Left colon (tissue), 2 donors: Measurements from ENCODE around the gene IL36A. TPM values are rescaled to one million over a fixed set of nuclear protein-coding genes. Genes with fewer than 3 reads are reported as not detected.

Experiments
- ATAC-seq: fragments of 200-7000 bp; cut with Tn5 transposase; one replicate; pipeline ENCODE4 v1.9.1; 2020; ENCODE audit warnings: mild to moderate bottlenecking, moderate library complexity
- DNase-seq, 2 donors: peaks; one replicate each; pipeline ENCODE4 v3.0.0-alpha.2; 2020
- intact Hi-C, 2 donors: fragments of 100-400 bp; cut with DNase I in 1 of 2; cut with micrococcal nuclease in 1 of 2; formaldehyde crosslinking; loops; one replicate each; pipeline versions ENCODE4 v1.11.2 to v1.14.0; 2022; cut with DNase I, micrococcal nuclease
- total RNA-seq, 2 donors: library from RNA; stranded (reverse); fragmentation: NEBNext Ultra II Directional; extraction: Animal tissue kit (Norgen Biotek cat#: 25700); gene quantifications; one replicate each; pipeline ENCODE4 v1.2.1, GENCODE V29; 2021
- donor health status: DM: no; HTN: no; CAD: no.
- donor health status: DM: yes; HTN: yes; CAD: no.

IL36A gene
- total RNA-seq, 2 donors from 2014 or later = not detected

GRCh38 chr2:112997151-112997550 lies 8.1 kb upstream of the IL36A start:
- DNase-seq (no peak), ATAC-seq (no peak)
- intact Hi-C loops = no loop called here

- intact Hi-C loops = no loop called here
- ATAC-seq = no peak
Measured at GRCh38 chr2:113000436-113000835, 4.8 kb upstream of the IL36A start.

GRCh38 chr2:113002677-113003076 lies 2.6 kb upstream of the IL36A start:
- intact Hi-C loops = no loop called here
- no peak for ATAC-seq
- DNase-seq = no peak

More at GRCh38 chr2:113000436-113000835, 4.8 kb upstream of the IL36A start:
- DNase-seq = no peak

GRCh38 chr2:113007250-113007649 lies 2.0 kb downstream of the IL36A start:
- intact Hi-C loops = no loop called here
- DNase-seq = no peak
- no peak for ATAC-seq

- intact Hi-C loops = no loop called here
- ATAC-seq (no peak), DNase-seq (no peak)
Measured at GRCh38 chr2:113009622-113010021, 4.4 kb downstream of the IL36A start.

GRCh38 chr2:113010088-113010487 lies 4.8 kb downstream of the IL36A start:
- DNase-seq = no peak
- intact Hi-C loops = no loop called here
- no peak for ATAC-seq

- no peak for ATAC-seq
- intact Hi-C loops = no loop called here
- DNase-seq = no peak
Measured at GRCh38 chr2:113011108-113011507, 5.8 kb downstream of the IL36A start.

- DNase-seq (no peak), ATAC-seq (no peak)
- intact Hi-C loops = no loop called here
Measured at GRCh38 chr2:113012436-113013335, 7.4 kb downstream of the IL36A start.

- intact Hi-C loops = no loop called here
- DNase-seq (no peak), ATAC-seq (no peak)
Measured at GRCh38 chr2:113013336-113013661, 8.0 kb downstream of the IL36A start.

- intact Hi-C loops = no loop called here
- DNase-seq (no peak), ATAC-seq (no peak)
Measured at GRCh38 chr2:113014067-113014466, 8.8 kb downstream of the IL36A start.

GRCh38 chr2:113015042-113015441 lies 9.8 kb downstream of the IL36A start:
- intact Hi-C loops = no loop called here
- ATAC-seq (no peak), DNase-seq (no peak)

- ATAC-seq (no peak), DNase-seq (no peak)
- intact Hi-C loops = no loop called here
Measured at GRCh38 chr2:113015655-113016054, 10.4 kb downstream of the IL36A start.

GRCh38 chr2:113018509-113018908 lies 13.2 kb downstream of the IL36A start:
- intact Hi-C loops = no loop called here
- ATAC-seq = no peak
- no peak for DNase-seq

- intact Hi-C loops = no loop called here
- ATAC-seq (no peak), DNase-seq (no peak)
Measured at GRCh38 chr2:113021312-113021711, 16.1 kb downstream of the IL36A start.

- intact Hi-C loops = no loop called here
- ATAC-seq (no peak), DNase-seq (no peak)
Measured at GRCh38 chr2:113024764-113025163, 19.5 kb downstream of the IL36A start.

GRCh38 chr2:113025737-113026136 lies 20.5 kb downstream of the IL36A start:
- intact Hi-C loops = no loop called here
- ATAC-seq = no peak
- DNase-seq = no peak

GRCh38 chr2:113027691-113028090 lies 22.4 kb downstream of the IL36A start:
- intact Hi-C loops = no loop called here
- ATAC-seq (no peak), DNase-seq (no peak)

GRCh38 chr2:113028112-113028511 lies 22.9 kb downstream of the IL36A start:
- no peak for ATAC-seq
- intact Hi-C loops = no loop called here
- no peak for DNase-seq

- DNase-seq (no peak), ATAC-seq (peak; percentile 48)
- intact Hi-C loops = no loop called here
Measured at GRCh38 chr2:113032737-113033136, 27.5 kb downstream of the IL36A start.

- DNase-seq (no peak), ATAC-seq (no peak)
- intact Hi-C loops = no loop called here
Measured at GRCh38 chr2:113034016-113034415, 28.8 kb downstream of the IL36A start.

GRCh38 chr2:113036763-113037162 lies 31.5 kb downstream of the IL36A start:
- ATAC-seq (no peak), DNase-seq (no peak)
- intact Hi-C loops = no loop called here
